Measurements from ENCODE around the gene TACR1. TPM values are rescaled to one million over a fixed set of nuclear protein-coding genes. Genes with fewer than 3 reads are reported as not detected.

Gene TACR1
- total and polyA plus RNA-seq, 7 donors = 0.03 to 0.37 (median 0.13) TPM

- ATAC-seq (no peak), DNase-seq (no peak)
Measured at GRCh38 chr2:75100011-75100800, 99.1 kb downstream of the TACR1 start.

GRCh38 chr2:75099521-75099922 lies 99.8 kb downstream of the TACR1 start:
- WGBS, 3 donors = 81 to 86% (median 81%) methylated on average over 4 of the region's 4 CpGs
- H3K27me3 ChIP-seq (ENCODE audit: insufficient read depth in 3 of 3, low read length in 2 of 3) = peaks cover 0 to 2% (median 0%) of the 10 kb centered on the region in 3 donors
- no peak overlapping the region for H3K27ac ChIP-seq
- no peak overlapping the region for H3K4me3 ChIP-seq
- no peak for TF ChIP-seq CTCF (IDR thresholded peaks at IDR 0.05)
- no peaks in the 10 kb centered on the region for H3K36me3 ChIP-seq (ENCODE audit: insufficient read depth in 1 of 2, low read depth in 1 of 2)
- ATAC-seq (no peak), DNase-seq (no peak)
- no peaks in the 10 kb centered on the region for H3K9me3 ChIP-seq
- H3K4me1 ChIP-seq = no peaks in the 10 kb centered on the region
- intact Hi-C loops (cut with DNase I) = no loop called here

More at GRCh38 chr2:75100011-75100800, 99.1 kb downstream of the TACR1 start:
- no peaks in the 10 kb centered on the region for H3K36me3 ChIP-seq (ENCODE audit: insufficient read depth in 1 of 2, low read depth in 1 of 2)
- no peaks in the 10 kb centered on the region for H3K9me3 ChIP-seq
- H3K27ac ChIP-seq = no peak overlapping the region
- H3K4me1 ChIP-seq = no peaks in the 10 kb centered on the region
- intact Hi-C loops (cut with DNase I) = no loop called here
- peaks cover 0 to 2% (median 0%) of the 10 kb centered on the region in 3 donors for H3K27me3 ChIP-seq (ENCODE audit: insufficient read depth in 3 of 3, low read length in 2 of 3)
- no peak for TF ChIP-seq CTCF (IDR thresholded peaks at IDR 0.05)
- no peak overlapping the region for H3K4me3 ChIP-seq
- WGBS, 3 donors = 83 to 89% (median 84%) methylated on average over 3 of the region's 3 CpGs

- H3K4me1 ChIP-seq = no peaks in the 10 kb centered on the region
- H3K36me3 ChIP-seq (ENCODE audit: insufficient read depth in 1 of 2, low read depth in 1 of 2) = no peaks in the 10 kb centered on the region
- intact Hi-C loops (cut with DNase I) = no loop called here
- H3K9me3 ChIP-seq = no peaks in the 10 kb centered on the region
- 32 to 39% (median 33%) methylated on average over 2 of the region's 2 CpGs for WGBS, 3 donors
- ATAC-seq (no peak), DNase-seq (no peak)
- no peak for TF ChIP-seq CTCF (IDR thresholded peaks at IDR 0.05)
- no peak overlapping the region for H3K27ac ChIP-seq
- peaks cover 0 to 2% (median 0%) of the 10 kb centered on the region in 3 donors for H3K27me3 ChIP-seq (ENCODE audit: insufficient read depth in 3 of 3, low read length in 2 of 3)
- H3K4me3 ChIP-seq = no peak overlapping the region
Measured at GRCh38 chr2:75098856-75099255, 100.5 kb downstream of the TACR1 start.

GRCh38 chr2:75097831-75098230 lies 101.5 kb downstream of the TACR1 start:
- Histone ChIP-seq H3K36me3 (ENCODE audit: insufficient read depth in 1 of 2, low read depth in 1 of 2) (no peaks in the 10 kb centered on the region), H3K9me3 (no peaks in the 10 kb centered on the region), H3K27me3 (ENCODE audit: insufficient read depth in 3 of 3, low read length in 2 of 3) (peaks cover 0 to 2% (median 0%) of the 10 kb centered on the region in 3 donors), H3K27ac (no peak overlapping the region), H3K4me3 (no peak overlapping the region), H3K4me1 (no peaks in the 10 kb centered on the region)
- DNase-seq (no peak), ATAC-seq (no peak)
- no peak for TF ChIP-seq CTCF (IDR thresholded peaks at IDR 0.05)
- WGBS, 3 donors = 39 to 57% (median 41%) methylated on average over 1 of the region's 1 CpG
- intact Hi-C loops (cut with DNase I) = no loop called here

Measured in psoas muscle (tissue), 8 donors.